Nephron (organoid): ENCODE measurements around the gene AGO1.
A peak's percentile ranks its signal among the peaks of the same experiment; 100 is the strongest.

Experiments used
- H3K27ac Mint-ChIP-seq, 3 experiments: 2 replicates each; pipeline ENCODE4 v1.8.0; 2020; ENCODE audit warnings: mixed read lengths in 3 of 3, mild to moderate bottlenecking in 2 of 3, moderate library complexity in 1 of 3
- H3K27me3 Mint-ChIP-seq: 2 replicates; pipeline ENCODE4 v1.8.0; 2021; ENCODE audit warnings: low read depth, mild to moderate bottlenecking, moderate library complexity, mixed read lengths
- H3K36me3 Mint-ChIP-seq: 2 replicates; pipeline ENCODE4 v1.8.0; 2020; ENCODE audit warnings: low read depth, mixed read lengths
- H3K4me1 Mint-ChIP-seq: 2 replicates; pipeline ENCODE4 v1.8.0; 2020; ENCODE audit warnings: mixed read lengths
- H3K4me3 Mint-ChIP-seq, 3 experiments: 2 replicates each; pipeline ENCODE4 v1.8.0; 2020; ENCODE audit warnings: mild to moderate bottlenecking in 3 of 3, mixed read lengths in 3 of 3, moderate library complexity in 2 of 3
- H3K9me3 Mint-ChIP-seq: 2 replicates; pipeline ENCODE4 v1.8.0; 2020; ENCODE audit warnings: mixed read lengths
- TF ChIP-seq, protein P1 (sequence below), 3 experiments: fragments of 200-600 bp; sonication (generic); IDR thresholded peaks; one replicate each; pipeline ENCODE4 v1.5.0; 2021; ENCODE audit warnings: antibody characterized with exemption in 3 of 3; ENCODE audit not compliant: unreplicated experiment in 3 of 3

AGO1 gene

DNA sequence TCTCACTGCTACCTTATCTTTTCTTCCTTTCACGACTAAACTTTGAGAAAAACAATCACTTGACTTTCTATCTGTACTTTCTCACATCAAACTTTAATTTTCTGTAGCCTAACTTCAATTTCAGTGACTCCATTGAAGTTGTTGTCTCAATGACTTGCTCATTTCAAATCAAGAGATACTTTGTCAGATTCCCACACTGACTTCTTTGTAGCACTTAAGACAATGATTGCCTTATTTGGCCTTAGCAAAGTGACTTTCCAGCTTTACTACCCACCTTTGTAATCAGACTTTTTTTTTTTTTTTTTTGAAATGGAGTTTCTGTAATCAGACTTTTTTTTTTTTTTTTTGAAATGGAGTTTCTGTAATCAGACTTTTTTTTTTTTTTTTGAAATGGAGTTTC, 38.2 kb upstream of the AGO1 start:
- H3K4me3 Mint-ChIP-seq, result no peak overlapping the region
- no peaks in the 10 kb centered on the region for H3K9me3 Mint-ChIP-seq

DNA sequence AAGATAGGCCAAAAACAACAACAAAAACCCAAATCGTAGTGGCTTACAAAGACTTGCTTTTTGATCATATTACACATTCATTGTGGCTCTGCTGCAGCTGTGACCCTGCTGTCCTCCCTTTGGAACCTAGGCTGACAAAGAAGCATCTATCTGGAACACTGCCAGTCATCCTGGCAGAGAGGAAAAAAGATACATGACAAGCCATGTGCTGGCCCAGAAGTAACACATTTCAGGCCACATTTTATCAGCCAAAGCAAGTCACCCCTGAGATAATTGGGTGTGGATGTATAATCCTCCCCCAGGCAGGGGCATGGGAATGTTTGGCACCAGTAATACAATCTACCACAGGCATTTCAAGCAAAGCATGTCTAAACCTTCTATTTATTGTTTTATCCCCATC, 37.2 kb upstream of the AGO1 start:
- TF ChIP-seq, protein P1, sequence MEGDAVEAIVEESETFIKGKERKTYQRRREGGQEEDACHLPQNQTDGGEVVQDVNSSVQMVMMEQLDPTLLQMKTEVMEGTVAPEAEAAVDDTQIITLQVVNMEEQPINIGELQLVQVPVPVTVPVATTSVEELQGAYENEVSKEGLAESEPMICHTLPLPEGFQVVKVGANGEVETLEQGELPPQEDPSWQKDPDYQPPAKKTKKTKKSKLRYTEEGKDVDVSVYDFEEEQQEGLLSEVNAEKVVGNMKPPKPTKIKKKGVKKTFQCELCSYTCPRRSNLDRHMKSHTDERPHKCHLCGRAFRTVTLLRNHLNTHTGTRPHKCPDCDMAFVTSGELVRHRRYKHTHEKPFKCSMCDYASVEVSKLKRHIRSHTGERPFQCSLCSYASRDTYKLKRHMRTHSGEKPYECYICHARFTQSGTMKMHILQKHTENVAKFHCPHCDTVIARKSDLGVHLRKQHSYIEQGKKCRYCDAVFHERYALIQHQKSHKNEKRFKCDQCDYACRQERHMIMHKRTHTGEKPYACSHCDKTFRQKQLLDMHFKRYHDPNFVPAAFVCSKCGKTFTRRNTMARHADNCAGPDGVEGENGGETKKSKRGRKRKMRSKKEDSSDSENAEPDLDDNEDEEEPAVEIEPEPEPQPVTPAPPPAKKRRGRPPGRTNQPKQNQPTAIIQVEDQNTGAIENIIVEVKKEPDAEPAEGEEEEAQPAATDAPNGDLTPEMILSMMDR (IDR thresholded peaks at IDR 0.05; ENCODE audit: unreplicated experiment in 3 of 3), result no peak
- peaks cover 10% of the 10 kb centered on the region for H3K4me1 Mint-ChIP-seq
- peak overlapping the region in 2 of 3 experiments; percentile 22 to 84 for H3K27ac Mint-ChIP-seq
- no peak overlapping the region for H3K4me3 Mint-ChIP-seq
- H3K9me3 Mint-ChIP-seq, result no peaks in the 10 kb centered on the region
- H3K36me3 Mint-ChIP-seq, result peaks cover 61% of the 10 kb centered on the region
- H3K27me3 Mint-ChIP-seq, result no peaks in the 10 kb centered on the region

More for the DNA sequence above, 38.2 kb upstream of the AGO1 start:
- Mint-ChIP-seq H3K27ac (no peak overlapping the region), H3K36me3 (peaks cover 54% of the 10 kb centered on the region), H3K27me3 (no peaks in the 10 kb centered on the region), H3K4me1 (peaks cover 10% of the 10 kb centered on the region)
- TF ChIP-seq, protein P1 (IDR thresholded peaks at IDR 0.05; ENCODE audit: unreplicated experiment in 3 of 3), result no peak

DNA sequence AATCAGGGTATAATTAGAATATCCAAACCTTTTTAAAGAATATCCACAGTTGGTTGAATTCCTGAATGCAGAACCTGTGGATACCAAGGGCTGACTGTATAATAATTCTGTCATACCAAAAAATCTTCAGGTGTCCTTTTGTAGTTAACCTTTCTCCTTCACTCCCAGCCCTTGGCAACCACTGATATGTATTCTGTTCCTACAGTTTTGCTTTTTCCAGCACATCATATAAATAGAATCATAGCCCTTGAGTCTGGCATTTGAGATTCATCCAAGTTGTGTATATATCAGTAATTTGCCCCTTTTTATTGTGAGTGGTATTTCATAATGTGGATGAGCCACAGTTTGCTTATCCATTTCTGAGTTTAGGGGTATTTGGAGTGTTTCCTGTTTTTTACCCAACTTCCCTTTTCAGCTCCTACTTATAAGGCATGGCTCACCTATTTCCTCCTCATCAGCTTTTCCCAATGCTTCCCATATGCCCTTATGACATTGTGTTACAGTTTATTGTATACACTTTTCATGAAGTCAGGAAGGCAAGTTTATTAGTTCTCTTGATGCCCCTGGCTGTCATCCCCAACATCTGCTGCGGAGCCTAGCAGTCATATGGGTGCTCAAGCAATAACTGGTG, 35.0 kb upstream of the AGO1 start:
- H3K36me3 Mint-ChIP-seq, result peaks cover 54% of the 10 kb centered on the region
- H3K4me3 Mint-ChIP-seq, result no peak overlapping the region
- TF ChIP-seq, protein P1 (IDR thresholded peaks at IDR 0.05; ENCODE audit: unreplicated experiment in 3 of 3), result no peak
- H3K4me1 Mint-ChIP-seq, result peaks cover 23% of the 10 kb centered on the region
- no peaks in the 10 kb centered on the region for H3K9me3 Mint-ChIP-seq
- no peaks in the 10 kb centered on the region for H3K27me3 Mint-ChIP-seq
- no peak overlapping the region for H3K27ac Mint-ChIP-seq

DNA sequence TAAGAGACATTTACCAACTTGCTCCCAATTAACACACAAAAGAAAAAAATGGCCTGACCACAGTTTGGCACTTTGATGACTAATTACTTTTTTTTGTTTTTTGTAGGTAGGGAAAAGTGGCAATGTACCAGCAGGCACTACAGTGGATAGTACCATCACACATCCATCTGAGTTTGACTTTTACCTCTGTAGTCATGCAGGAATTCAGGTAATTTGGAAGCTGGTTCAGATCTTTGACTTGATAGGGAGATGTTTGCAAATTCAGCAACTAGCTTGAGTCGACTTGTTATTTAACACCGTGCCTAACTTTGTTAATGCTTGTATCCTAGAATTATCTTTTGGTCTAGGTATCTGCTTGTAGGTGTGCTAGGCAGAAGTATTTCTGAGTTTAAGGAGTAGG, 33.0 kb upstream of the AGO1 start:
- Mint-ChIP-seq H3K4me3 (no peak overlapping the region), H3K27me3 (no peaks in the 10 kb centered on the region), H3K36me3 (peaks cover 56% of the 10 kb centered on the region), H3K4me1 (peaks cover 23% of the 10 kb centered on the region), H3K27ac (no peak overlapping the region), H3K9me3 (no peaks in the 10 kb centered on the region)
- TF ChIP-seq, protein P1 (IDR thresholded peaks at IDR 0.05; ENCODE audit: unreplicated experiment in 3 of 3), result no peak

DNA sequence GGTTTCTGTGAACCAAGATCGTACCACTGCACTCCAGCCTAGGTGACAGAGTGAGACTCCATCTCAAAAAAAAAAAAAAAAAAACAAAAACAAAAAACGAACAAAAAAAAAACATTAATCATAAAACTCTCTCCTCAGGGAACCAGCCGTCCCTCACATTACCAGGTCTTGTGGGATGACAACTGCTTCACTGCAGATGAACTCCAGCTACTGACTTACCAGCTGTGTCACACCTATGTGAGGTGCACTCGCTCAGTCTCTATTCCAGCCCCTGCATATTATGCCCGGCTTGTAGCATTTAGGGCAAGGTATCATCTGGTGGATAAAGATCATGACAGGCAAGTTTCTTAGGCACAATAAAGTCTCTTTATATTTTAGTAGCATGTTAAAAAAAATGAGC, 32.3 kb upstream of the AGO1 start:
- Mint-ChIP-seq H3K36me3 (peaks cover 58% of the 10 kb centered on the region), H3K4me1 (peaks cover 18% of the 10 kb centered on the region), H3K27me3 (no peaks in the 10 kb centered on the region), H3K27ac (peak overlapping the region in 1 of 3 experiments; percentile 70), H3K4me3 (no peak overlapping the region), H3K9me3 (no peaks in the 10 kb centered on the region)
- TF ChIP-seq, protein P1 (IDR thresholded peaks at IDR 0.05; ENCODE audit: unreplicated experiment in 3 of 3), result no peak
